ENCODE results near the gene SCG3. TPM values are rescaled to one million over a fixed set of nuclear protein-coding genes. Genes with fewer than 3 reads are reported as not detected.

SCG3 gene
- total RNA-seq, 1 donor from 2014 or later: not detected

- intact Hi-C loops (cut with micrococcal nuclease): no loop called here
- DNase-seq: no peak
- ATAC-seq: no peak
Measured at GRCh38 chr15:51675234-51675633, 6.1 kb upstream of the SCG3 start.

DNA sequence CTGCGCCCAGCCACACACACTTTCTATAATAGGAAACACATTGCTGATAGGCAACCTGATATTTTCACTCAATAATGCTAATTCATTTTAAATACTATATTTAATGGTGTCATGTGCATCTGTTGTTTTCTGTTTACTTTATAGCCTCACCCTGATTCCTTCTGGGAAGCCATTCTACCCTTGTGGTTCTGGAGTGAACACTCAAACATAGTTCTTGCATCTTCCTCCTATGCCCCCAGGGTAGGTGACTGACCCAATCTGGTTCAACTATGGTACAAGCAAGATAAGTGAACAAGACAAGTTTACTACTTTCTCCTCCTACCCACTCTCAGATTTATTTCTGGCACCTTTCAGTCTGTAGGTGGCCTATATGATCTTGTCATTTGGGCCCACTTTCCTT lies 4.3 kb upstream of the SCG3 start:
- ATAC-seq (no peak), DNase-seq (no peak)
- intact Hi-C loops (cut with micrococcal nuclease): no loop called here

DNA sequence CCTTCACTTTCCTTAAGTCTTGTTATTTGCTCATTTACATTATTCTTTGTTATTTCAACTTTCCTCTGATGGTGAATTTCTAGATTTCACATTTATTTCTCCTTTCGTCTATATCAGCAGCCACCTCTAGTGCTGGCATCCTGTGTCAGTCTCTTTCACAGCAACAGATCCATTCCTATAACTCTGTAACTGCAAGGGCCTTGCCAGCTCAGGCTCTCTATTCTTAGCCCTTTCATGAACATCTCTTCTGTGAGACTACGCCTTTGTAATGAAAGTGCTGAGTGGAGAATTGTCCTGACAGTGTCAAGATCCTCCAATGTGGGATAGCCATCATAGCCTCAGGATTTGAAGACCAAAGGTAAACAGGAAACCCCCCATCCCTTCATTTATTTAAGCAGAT lies 3.9 kb upstream of the SCG3 start:
- no peak for ATAC-seq
- no peak for DNase-seq
- intact Hi-C loops (cut with micrococcal nuclease): no loop called here

DNA sequence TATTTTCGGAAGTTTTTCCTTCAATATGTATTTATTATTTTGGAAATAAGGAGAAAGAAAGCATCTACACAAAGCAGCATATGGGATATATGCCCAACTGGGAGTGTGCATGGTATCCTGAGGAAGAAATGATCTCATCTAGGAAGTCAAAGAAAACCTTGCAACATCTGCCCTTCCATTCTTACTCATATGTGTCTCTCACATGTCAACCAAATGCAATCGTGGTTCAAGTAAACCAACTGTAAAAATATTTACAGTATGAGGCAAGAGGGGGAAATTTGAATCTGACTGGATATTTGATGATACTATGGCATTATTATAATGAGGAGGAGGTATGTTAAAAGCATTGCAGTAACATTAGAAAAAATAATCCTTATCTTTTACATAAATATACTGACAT lies 3.2 kb upstream of the SCG3 start:
- DNase-seq (no peak), ATAC-seq (no peak)
- intact Hi-C loops (cut with micrococcal nuclease): no loop called here

- no peak for ATAC-seq
- no peak for DNase-seq
- intact Hi-C loops (cut with micrococcal nuclease): no loop called here
Measured at GRCh38 chr15:51680321-51680720, 982 bp upstream of the SCG3 start.

DNA sequence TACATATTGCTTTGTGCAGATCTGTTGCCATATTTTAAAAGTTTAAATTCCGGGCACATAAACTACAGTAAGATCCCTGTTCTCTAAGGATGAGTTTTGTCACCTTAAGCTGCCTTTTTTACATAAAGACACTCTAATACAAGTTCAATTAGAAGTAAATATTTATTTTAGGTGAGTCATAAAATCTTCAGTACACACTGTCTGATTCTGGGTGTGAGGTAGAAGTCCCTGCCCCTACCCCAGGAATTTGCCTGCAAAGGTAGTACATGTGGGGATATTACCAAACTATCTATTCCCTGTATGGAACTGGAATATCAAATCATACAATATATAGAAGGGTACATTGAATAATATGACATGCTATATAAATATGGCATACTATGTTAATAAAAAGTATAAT lies 6.3 kb downstream of the SCG3 start:
- ATAC-seq: no peak
- intact Hi-C loops (cut with micrococcal nuclease): no loop called here

DNA sequence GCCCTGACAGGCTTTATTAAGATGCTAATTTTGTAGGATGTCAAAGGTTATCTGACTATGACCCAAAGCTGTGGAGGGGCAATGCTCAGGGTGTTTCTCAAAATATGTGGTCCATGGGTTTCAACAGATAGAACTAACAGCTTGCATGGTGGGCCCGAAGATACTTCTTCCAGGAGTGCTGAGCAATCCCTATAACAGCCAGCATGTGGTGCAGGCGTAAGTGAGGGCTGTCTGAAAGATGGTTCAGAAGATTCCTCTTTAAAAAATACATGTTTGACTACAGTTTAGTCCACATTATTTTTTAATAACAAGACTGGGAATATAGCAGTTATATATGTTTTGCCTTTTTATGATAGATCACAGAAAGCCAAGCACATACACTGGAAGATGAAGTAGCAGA lies 7.6 kb downstream of the SCG3 start:
- ATAC-seq: no peak
- DNase-seq: no peak
- intact Hi-C loops (cut with micrococcal nuclease): no loop called here

More for the DNA sequence above, 6.3 kb downstream of the SCG3 start:
- no peak for DNase-seq

- intact Hi-C loops (cut with micrococcal nuclease): no loop called here
- no peak for DNase-seq
- no peak for ATAC-seq
Measured at GRCh38 chr15:51692154-51692553, 10.9 kb downstream of the SCG3 start.

- ATAC-seq: no peak
- DNase-seq: no peak
- intact Hi-C loops (cut with micrococcal nuclease): no loop called here
Measured at GRCh38 chr15:51696566-51696965, 15.3 kb downstream of the SCG3 start.

DNA sequence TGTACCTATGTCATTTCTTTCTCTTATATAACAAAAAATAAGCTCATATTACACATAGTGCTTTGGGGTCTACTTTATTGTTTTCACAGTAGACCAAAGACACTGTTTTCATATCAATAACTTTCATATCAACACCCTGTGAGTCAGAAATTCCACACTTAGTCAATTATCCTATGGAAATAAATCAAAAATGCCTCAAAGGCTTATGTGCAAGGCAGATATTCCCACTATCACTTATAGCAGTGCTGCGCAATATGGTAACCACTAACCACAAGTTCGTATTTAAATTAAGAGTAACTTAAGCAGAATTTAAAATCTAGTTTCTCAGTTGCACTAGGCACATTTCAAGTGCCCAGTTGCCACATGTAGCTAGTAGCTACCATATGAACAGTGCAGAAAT lies 15.9 kb downstream of the SCG3 start:
- intact Hi-C loops (cut with micrococcal nuclease): no loop called here
- ATAC-seq (no peak), DNase-seq (no peak)

DNA sequence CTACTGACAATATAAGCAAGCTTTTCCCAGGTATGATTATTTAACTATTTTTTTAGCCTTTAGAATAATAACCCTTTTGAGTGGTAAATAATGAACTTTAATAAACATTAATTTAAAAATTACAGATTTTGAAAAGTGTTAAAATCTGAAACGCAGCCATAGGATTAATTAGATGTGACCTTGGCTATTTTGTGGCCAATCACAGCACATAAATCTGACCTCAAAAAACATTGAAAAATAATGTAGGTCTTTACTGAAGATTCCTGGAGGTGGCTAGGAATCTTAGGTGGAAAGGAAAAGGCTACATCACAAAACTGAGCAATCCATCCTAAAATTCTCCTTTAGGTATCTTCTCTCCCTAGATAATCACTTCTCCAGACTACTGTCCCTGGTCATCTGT lies 18.1 kb downstream of the SCG3 start:
- intact Hi-C loops (cut with micrococcal nuclease): no loop called here
- ATAC-seq: no peak

DNA sequence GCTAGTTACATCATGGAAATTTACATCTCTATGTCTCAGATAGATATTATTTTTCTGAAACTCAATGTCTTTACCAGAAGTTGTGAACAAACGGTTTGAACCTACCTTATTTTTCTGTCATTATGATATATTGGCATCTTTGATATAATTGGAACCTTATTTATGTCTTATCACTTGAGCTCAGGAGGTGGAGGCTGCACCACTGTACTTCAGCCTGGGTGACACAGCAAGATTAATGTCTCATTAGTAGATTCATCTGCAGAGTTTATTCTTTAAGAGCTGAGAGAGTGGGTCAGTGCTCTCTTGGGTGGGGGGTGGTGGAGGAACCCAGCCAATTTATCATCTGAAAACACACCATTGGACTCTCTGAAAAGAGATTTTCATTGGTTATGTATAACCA lies 21.4 kb downstream of the SCG3 start:
- no peak for ATAC-seq
- intact Hi-C loops (cut with micrococcal nuclease): no loop called here
- DNase-seq: no peak

More for the DNA sequence above, 18.1 kb downstream of the SCG3 start:
- DNase-seq: no peak

DNA sequence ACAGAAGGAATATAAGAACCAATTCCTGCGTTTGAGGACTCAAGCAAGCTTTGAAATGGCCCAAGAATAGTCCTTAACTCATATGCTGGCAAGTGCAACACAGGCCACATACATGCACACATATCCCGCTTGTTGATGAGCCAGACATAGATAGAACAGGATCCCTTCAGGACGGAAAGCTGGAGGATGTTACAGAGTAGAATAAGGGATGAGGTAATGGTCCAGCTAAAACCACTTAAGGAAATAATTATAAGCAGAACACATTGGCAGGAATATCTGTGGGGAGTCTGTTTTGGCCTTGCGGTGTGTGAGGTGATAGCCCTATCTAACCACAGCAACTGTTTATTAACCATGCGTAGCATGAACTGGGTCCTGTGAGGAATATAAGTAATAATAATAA lies 25.0 kb downstream of the SCG3 start:
- intact Hi-C loops (cut with micrococcal nuclease): no loop called here
- DNase-seq: no peak
- ATAC-seq: peak; percentile 78

DNA sequence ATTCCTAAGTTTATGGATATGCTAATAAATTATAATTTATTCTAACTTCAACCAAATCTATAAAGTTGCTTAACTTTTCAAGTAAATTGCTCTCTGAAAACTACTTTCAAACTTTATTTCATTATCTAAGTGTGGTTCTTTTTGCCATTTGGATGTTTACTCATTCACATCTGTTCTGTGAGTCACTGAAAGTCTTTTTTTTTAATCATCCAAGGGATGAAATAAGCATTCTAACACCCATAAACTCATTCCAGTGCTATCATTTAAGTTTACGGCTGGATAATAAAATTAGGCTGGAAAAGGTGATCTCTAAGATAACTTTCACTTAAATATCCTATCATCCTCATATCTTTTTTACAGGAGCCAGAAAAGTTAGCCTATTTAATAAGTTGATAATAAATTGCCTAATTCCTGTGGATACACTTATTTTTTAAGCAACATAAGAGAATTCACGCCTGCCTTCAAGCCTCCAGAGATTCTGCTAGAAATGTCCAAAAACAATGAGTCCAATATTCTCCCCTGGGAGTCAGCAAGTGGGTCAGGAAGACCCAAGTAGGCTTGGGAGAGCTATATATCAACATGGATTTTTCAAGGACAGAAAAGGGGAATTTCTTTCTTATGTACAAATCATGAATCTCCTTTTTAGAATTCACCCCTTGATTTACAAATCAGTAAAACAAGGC lies 25.8 kb downstream of the SCG3 start:
- intact Hi-C loops (cut with micrococcal nuclease): no loop called here
- DNase-seq (no peak), ATAC-seq (peak; percentile 71)

DNA sequence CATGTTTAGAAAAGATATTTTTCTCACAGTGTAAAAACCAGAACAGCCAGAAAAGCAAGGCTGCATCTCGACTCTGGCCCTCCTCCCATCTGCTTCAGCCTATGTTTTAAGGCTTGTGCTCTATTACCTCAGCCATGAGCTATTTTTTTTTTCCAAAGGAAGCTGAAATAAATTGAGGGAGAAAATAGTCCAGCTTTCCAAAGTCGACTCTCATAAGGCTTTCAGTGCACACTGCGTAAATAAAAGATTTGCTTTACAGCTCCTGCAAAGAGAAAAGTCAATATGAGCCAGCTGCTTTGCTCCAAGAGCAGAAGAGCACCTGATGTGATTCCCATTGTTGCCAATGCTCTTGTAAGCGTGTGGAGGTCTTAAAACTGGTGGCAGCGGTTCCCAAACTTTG lies 26.7 kb downstream of the SCG3 start:
- ATAC-seq: peak; percentile 71
- intact Hi-C loops (cut with micrococcal nuclease): no loop called here

DNA sequence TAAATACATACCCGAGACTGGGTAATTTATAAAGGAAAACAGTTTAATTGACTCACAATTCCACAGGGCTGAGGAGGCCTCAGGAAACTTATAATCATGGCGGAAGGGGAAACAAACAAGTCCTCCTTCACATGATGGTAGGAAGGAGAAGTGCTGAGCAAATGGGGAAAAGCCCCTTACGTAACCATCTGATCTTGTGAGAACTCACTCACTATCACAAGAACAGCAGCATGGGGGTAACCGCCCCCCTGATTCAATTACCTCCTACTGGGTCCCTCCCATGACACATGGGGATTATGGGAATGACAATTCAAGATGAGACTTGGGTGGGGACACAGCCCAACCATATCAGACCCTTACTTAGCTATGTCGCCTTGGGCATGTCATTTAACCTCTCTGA lies 27.7 kb downstream of the SCG3 start:
- intact Hi-C loops (cut with micrococcal nuclease): no loop called here
- ATAC-seq (no peak), DNase-seq (no peak)

More for the DNA sequence above, 26.7 kb downstream of the SCG3 start:
- no peak for DNase-seq

- intact Hi-C loops (cut with micrococcal nuclease): no loop called here
- no peak for ATAC-seq
- no peak for DNase-seq
Measured at GRCh38 chr15:51714162-51714561, 32.9 kb downstream of the SCG3 start.

- ATAC-seq (no peak), DNase-seq (no peak)
- intact Hi-C loops (cut with micrococcal nuclease): no loop called here
Measured at GRCh38 chr15:51714911-51715310, 33.6 kb downstream of the SCG3 start.

DNA sequence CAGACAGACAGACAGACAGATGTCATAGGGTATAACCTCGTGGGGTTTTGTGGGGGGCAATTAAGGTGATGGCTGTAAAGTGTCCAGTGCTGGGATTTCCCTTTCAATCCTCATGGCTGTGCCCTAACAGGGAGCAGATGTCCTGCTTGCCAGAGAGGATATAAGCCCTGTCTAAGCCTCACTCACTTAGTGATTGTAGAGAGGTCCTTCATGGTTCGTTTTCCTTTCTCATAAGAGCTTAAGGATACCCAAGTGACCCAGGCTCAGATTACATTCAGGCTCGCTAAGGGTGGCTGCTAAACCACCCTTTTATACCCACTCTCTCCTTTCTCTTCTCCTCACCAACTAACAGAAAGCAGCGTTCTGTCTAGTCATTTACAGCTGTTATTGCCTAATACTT lies 36.9 kb downstream of the SCG3 start:
- no peak for ATAC-seq
- intact Hi-C loops (cut with micrococcal nuclease): no loop called here
- no peak for DNase-seq

- intact Hi-C loops (cut with micrococcal nuclease): no loop called here
Measured at GRCh38 chr15:51718746-51719145, 37.4 kb downstream of the SCG3 start.

DNA sequence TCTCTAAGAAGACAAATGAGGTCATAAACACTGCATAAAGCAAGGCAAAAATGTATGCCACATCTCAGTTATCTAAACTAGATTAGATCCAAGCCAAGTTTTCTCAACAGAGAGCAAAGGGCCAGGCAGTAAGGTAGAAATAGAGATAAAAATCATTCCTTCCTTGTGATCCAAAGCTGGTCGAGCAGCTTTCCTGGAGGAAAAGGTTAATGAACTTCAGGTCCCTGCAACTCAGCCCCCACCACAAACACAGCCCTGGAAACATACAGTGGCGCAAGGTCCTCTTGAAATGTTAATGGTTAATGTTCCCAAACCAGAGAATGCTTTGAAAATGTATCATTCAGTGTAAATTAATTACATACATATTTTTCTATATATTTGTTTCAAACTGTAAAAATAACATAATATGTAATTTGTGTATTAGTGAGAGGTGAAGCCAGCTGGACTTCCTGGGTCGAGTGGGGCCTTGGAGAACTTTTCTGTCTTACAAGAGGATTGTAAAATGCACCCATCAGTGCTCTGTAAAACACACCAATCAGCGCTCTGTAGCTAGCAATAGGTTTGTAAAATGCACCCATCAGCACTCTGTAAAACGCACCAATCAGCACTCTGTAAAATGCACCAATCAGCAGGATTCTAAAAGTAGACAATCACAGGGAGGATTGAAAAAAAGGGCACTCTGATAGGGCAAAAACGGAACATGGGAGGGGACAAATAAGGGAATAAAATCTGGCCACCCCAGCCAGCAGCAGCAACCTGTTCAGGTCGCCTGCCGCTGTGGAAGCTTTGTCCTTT lies 39.1 kb downstream of the SCG3 start:
- ATAC-seq (no peak), DNase-seq (no peak)
- intact Hi-C loops (cut with micrococcal nuclease): no loop called here

More at GRCh38 chr15:51718746-51719145, 37.4 kb downstream of the SCG3 start:
- DNase-seq: no peak
- ATAC-seq: no peak

Data from left ventricle myocardium superior (tissue), 1 donor.